ENCODE data around the gene TTC13. TPM values are rescaled to one million over a fixed set of nuclear protein-coding genes. Genes with fewer than 3 reads are reported as not detected.

TTC13 gene
- total and polyA plus RNA-seq, 12 donors = 4.3 to 9.5 (median 7.3) TPM

- Histone ChIP-seq H3K4me3 (no peak overlapping the region), H3K27me3 (no peaks in the 10 kb centered on the region), H3K9me3 (no peaks in the 10 kb centered on the region), H3K36me3 (peaks cover 0 to 98% (median 39%) of the 10 kb centered on the region in 9 donors), H3K27ac (no peak overlapping the region), H3K4me1 (no peaks in the 10 kb centered on the region)
- WGBS, 2 donors = 91 to 92% methylated on average over 2 of the region's 2 CpGs
- intact Hi-C loops (cut with DNase I) = no loop called here
- no peak for TF ChIP-seq CTCF (IDR thresholded peaks at IDR 0.05)
- ATAC-seq = no peak
- DNase-seq = no peak
These were observed 53.1 kb downstream of the TTC13 start for GRCh38 chr1:230925608-230926007.

- Histone ChIP-seq H3K4me3 (no peak overlapping the region), H3K27me3 (no peaks in the 10 kb centered on the region), H3K4me1 (no peaks in the 10 kb centered on the region), H3K36me3 (peaks cover 0 to 100% (median 31%) of the 10 kb centered on the region in 9 donors), H3K27ac (no peak overlapping the region), H3K9me3 (no peaks in the 10 kb centered on the region)
- 92 to 96% methylated on average over 4 of the region's 4 CpGs for WGBS, 2 donors
- no peak for ATAC-seq
- no peak for TF ChIP-seq CTCF (IDR thresholded peaks at IDR 0.05)
- no peak for DNase-seq
- intact Hi-C loops (cut with DNase I) = loop anchor here in 1 of 10 donors (5.0 kb wide), 1 partner anchor 289 kb away; no protein-coding TSS in a partner anchor
These were observed 55.5 kb downstream of the TTC13 start for GRCh38 chr1:230923176-230923575.

- ATAC-seq (no peak), DNase-seq (no peak)
- 87 to 90% methylated on average over 2 of the region's 2 CpGs for WGBS, 2 donors
- Histone ChIP-seq H3K36me3 (peaks cover 0 to 99% (median 31%) of the 10 kb centered on the region in 9 donors), H3K4me1 (peaks cover 0 to under 1% (median 0%) of the 10 kb centered on the region in 9 donors), H3K4me3 (no peak overlapping the region), H3K9me3 (no peaks in the 10 kb centered on the region), H3K27me3 (no peaks in the 10 kb centered on the region), H3K27ac (no peak overlapping the region)
- no peak for TF ChIP-seq CTCF (IDR thresholded peaks at IDR 0.05)
- intact Hi-C loops (cut with DNase I) = loop anchor here in 1 of 10 donors (5.0 kb wide), 1 partner anchor 290 kb away; no protein-coding TSS in a partner anchor
These were observed 56.0 kb downstream of the TTC13 start for GRCh38 chr1:230922620-230923019.

GRCh38 chr1:230919207-230919606 lies 59.5 kb downstream of the TTC13 start:
- Histone ChIP-seq H3K4me1 (peaks cover 0 to 6% (median 0%) of the 10 kb centered on the region in 9 donors), H3K27ac (no peak overlapping the region), H3K36me3 (peaks cover 0 to 95% (median 25%) of the 10 kb centered on the region in 9 donors), H3K27me3 (no peaks in the 10 kb centered on the region), H3K9me3 (no peaks in the 10 kb centered on the region), H3K4me3 (no peak overlapping the region)
- TF ChIP-seq CTCF (IDR thresholded peaks at IDR 0.05) = no peak
- DNase-seq (no peak), ATAC-seq (no peak)
- WGBS, 2 donors = 45 to 49% methylated on average over 4 of the region's 4 CpGs
- intact Hi-C loops (cut with DNase I) = loop anchor here in 8 of 10 donors (2.0 to 10.0 kb wide), 4 partner anchors 120 to 296 kb away; no protein-coding TSS in a partner anchor

All from heart right ventricle (tissue), 16 donors.